SK-N-SH treated with all-trans-retinoic acid at 6 μM for 48 hours (cell line): ENCODE data around the gene NR2F2.

Source experiments
- ARNTL ChIP-seq: fragments of 450-650 bp; formaldehyde crosslinking; IDR thresholded peaks from 2 replicates; pipeline ENCODE4 v1.5.0; 2020; ENCODE audit warnings: low read depth, mild to moderate bottlenecking, moderate library complexity, borderline replicate concordance
- GLIS3 ChIP-seq: fragments of 250-450 bp; sonication (Bioruptor Pico); IDR thresholded peaks from 2 replicates; pipeline ENCODE4 v1.5.0; 2020; ENCODE audit warnings: mild to moderate bottlenecking, moderate library complexity
- PATZ1 ChIP-seq: fragments of 250-450 bp; sonication (Bioruptor Pico); IDR thresholded peaks from 2 replicates; pipeline ENCODE4 v1.8.0; 2020; ENCODE audit warnings: mild to moderate bottlenecking, moderate library complexity, borderline replicate concordance
- RARB ChIP-seq: fragments of 250-450 bp; sonication (Bioruptor Pico); IDR thresholded peaks from 2 replicates; pipeline ENCODE4 v1.8.0; 2021; ENCODE audit warnings: mild to moderate bottlenecking, moderate library complexity
- SNAI2 ChIP-seq: fragments of 250-450 bp; sonication (Bioruptor Pico); IDR thresholded peaks from 2 replicates; pipeline ENCODE4 v1.5.0; 2020; ENCODE audit warnings: mild to moderate bottlenecking, moderate library complexity
- TCF4 ChIP-seq: fragments of 250-450 bp; sonication (Bioruptor Pico); IDR thresholded peaks from 2 replicates; pipeline ENCODE4 v1.8.0; 2021; ENCODE audit warnings: mild to moderate bottlenecking, moderate library complexity, borderline replicate concordance
- TSHZ2 ChIP-seq: fragments of 250-450 bp; sonication (Bioruptor Pico); IDR thresholded peaks from 2 replicates; pipeline ENCODE4 v1.5.0; 2020; ENCODE audit warnings: mild to moderate bottlenecking, moderate library complexity
- ZFP30 ChIP-seq: fragments of 450-650 bp; formaldehyde crosslinking; IDR thresholded peaks from 2 replicates; pipeline ENCODE4 v1.5.0; 2022; ENCODE audit warnings: mild to moderate bottlenecking, moderate library complexity
- ZNF565 ChIP-seq: fragments of 450-650 bp; formaldehyde crosslinking; conservative IDR thresholded peaks from 2 replicates; pipeline ENCODE4 v1.5.0; 2020; ENCODE audit warnings: low read depth, mild to moderate bottlenecking, moderate library complexity
- TF ChIP-seq, protein P1 (sequence below): fragments of 250-450 bp; sonication (Bioruptor Pico); IDR thresholded peaks from 2 replicates; pipeline ENCODE4 v1.8.0; 2021; ENCODE audit warnings: low read depth, mild to moderate bottlenecking, moderate library complexity, borderline replicate concordance

GRCh38 chr15:96321639-96322535, 8.6 kb upstream of the NR2F2 start:
- TF ChIP-seq ZNF565 (CRISPR knock-in tag) (no peak), PATZ1 (CRISPR knock-in tag) (no peak), ZFP30 (CRISPR knock-in tag) (no peak), ARNTL (CRISPR knock-in tag) (no peak), SNAI2 (CRISPR knock-in tag) (no peak), TSHZ2 (CRISPR knock-in tag) (no peak), RARB (CRISPR knock-in tag) (no peak), TCF4 (CRISPR knock-in tag) (no peak), GLIS3 (no peak)
- TF ChIP-seq, protein P1, sequence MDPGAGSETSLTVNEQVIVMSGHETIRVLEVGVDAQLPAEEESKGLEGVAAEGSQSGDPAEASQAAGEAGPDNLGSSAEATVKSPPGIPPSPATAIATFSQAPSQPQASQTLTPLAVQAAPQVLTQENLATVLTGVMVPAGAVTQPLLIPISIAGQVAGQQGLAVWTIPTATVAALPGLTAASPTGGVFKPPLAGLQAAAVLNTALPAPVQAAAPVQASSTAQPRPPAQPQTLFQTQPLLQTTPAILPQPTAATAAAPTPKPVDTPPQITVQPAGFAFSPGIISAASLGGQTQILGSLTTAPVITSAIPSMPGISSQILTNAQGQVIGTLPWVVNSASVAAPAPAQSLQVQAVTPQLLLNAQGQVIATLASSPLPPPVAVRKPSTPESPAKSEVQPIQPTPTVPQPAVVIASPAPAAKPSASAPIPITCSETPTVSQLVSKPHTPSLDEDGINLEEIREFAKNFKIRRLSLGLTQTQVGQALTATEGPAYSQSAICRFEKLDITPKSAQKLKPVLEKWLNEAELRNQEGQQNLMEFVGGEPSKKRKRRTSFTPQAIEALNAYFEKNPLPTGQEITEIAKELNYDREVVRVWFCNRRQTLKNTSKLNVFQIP = no peak
